Astrocyte of the cerebellum (primary cell): Measurements from ENCODE around the gene DMRTB1.
"Not testable (repeated sequence)": the region's sequence is repeated elsewhere in the genome, so short reads cannot be mapped to it uniquely, and the experiment has no call there.

Source experiments
- DNase-seq: peaks from one replicate; pipeline ENCODE4 v3.0.0-alpha.2; 2011; ENCODE audit warnings: low read depth
- H3K4me3 ChIP-seq: 2 replicates; pipeline ENCODE4 v1.5.1; 2011; ENCODE audit warnings: mild to moderate bottlenecking, low read depth, low read length, moderate library complexity
- CTCF ChIP-seq: IDR thresholded peaks from 2 replicates; pipeline ENCODE4 v1.5.1; 2012; ENCODE audit warnings: low read length, low read depth, moderate library complexity, mild to moderate bottlenecking; ENCODE audit errors: missing control alignments
- in situ Hi-C: cut with HindIII; loops from 2 replicates; pipeline ENCODE4 v1.10.0; 2017; ENCODE audit warnings: low sequenced_read_pairs

Gene DMRTB1

GRCh38 chr1:53432611-53433010 is 26.6 kb upstream of the DMRTB1 start:
- in situ Hi-C loops = no loop called here
- no peak overlapping the region for H3K4me3 ChIP-seq

GRCh38 chr1:53434405-53435007 is 24.7 kb upstream of the DMRTB1 start:
- H3K4me3 ChIP-seq, DNase-seq, in situ Hi-C loops: not testable (repeated sequence)

More at GRCh38 chr1:53432611-53433010, 26.6 kb upstream of the DMRTB1 start:
- DNase-seq = no peak
- TF ChIP-seq CTCF = no peak

GRCh38 chr1:53435151-53435550 is 24.0 kb upstream of the DMRTB1 start:
- no peak for TF ChIP-seq CTCF
- in situ Hi-C loops = no loop called here
- no peak for DNase-seq
- H3K4me3 ChIP-seq = no peak overlapping the region

- TF ChIP-seq CTCF = no peak
- no peak overlapping the region for H3K4me3 ChIP-seq
- in situ Hi-C loops = no loop called here
- DNase-seq = no peak
Measured at GRCh38 chr1:53438427-53439336, 20.5 kb upstream of the DMRTB1 start.

GRCh38 chr1:53439337-53440207 is 19.6 kb upstream of the DMRTB1 start:
- no peak for DNase-seq
- H3K4me3 ChIP-seq = no peak overlapping the region
- in situ Hi-C loops = no loop called here
- TF ChIP-seq CTCF = no peak

GRCh38 chr1:53440633-53441032 is 18.6 kb upstream of the DMRTB1 start:
- no peak overlapping the region for H3K4me3 ChIP-seq
- in situ Hi-C loops = no loop called here
- no peak for TF ChIP-seq CTCF
- no peak for DNase-seq
